Neural progenitor cell (in vitro differentiated cells): ENCODE measurements around the gene RAPGEF4. TPM values are rescaled to one million over a fixed set of nuclear protein-coding genes. Genes with fewer than 3 reads are reported as not detected.
A peak's percentile ranks its signal among the peaks of the same experiment; 100 is the strongest.

ENCODE experiments used
- DNase-seq: peaks from one replicate; pipeline ENCODE4 v3.0.0-alpha.2; 2016; ENCODE audit warnings: low spot score
- H2AFZ ChIP-seq: fragments of 200-600 bp; sonication (generic); replicated peaks from 2 replicates; pipeline ENCODE4 v1.6.1; 2016; ENCODE audit warnings: antibody characterized with exemption
- H3F3A ChIP-seq: fragments of 200-600 bp; sonication (generic); 2 replicates; pipeline ENCODE4 v1.6.1; 2016; ENCODE audit warnings: antibody characterized with exemption, low read depth
- H3K27ac ChIP-seq: fragments of 200-600 bp; sonication (generic); 2 replicates; pipeline ENCODE4 v1.5.1; 2016; ENCODE audit warnings: mild to moderate bottlenecking
- H3K27me3 ChIP-seq: fragments of 200-600 bp; sonication (generic); 2 replicates; pipeline ENCODE4 v1.6.1; 2016; ENCODE audit warnings: mild to moderate bottlenecking, moderate library complexity
- H3K36me3 ChIP-seq: fragments of 200-600 bp; sonication (generic); 2 replicates; pipeline ENCODE4 v1.5.1; 2016
- H3K4me1 ChIP-seq: fragments of 200-600 bp; sonication (generic); 2 replicates; pipeline ENCODE4 v1.6.1; 2016; ENCODE audit warnings: mixed run types
- H3K4me2 ChIP-seq: fragments of 200-600 bp; sonication (generic); 2 replicates; pipeline ENCODE4 v1.6.1; 2016
- H3K4me3 ChIP-seq: fragments of 200-600 bp; sonication (generic); 2 replicates; pipeline ENCODE4 v1.5.1; 2016
- H3K79me2 ChIP-seq: fragments of 200-600 bp; sonication (generic); 2 replicates; pipeline ENCODE4 v1.6.1; 2016; ENCODE audit warnings: low read depth
- H3K9ac ChIP-seq: fragments of 200-600 bp; sonication (generic); 2 replicates; pipeline ENCODE4 v1.6.1; 2016
- H3K9me3 ChIP-seq: fragments of 200-600 bp; sonication (generic); 2 replicates; pipeline ENCODE4 v1.5.1; 2016; ENCODE audit warnings: low read depth
- H4K20me1 ChIP-seq: fragments of 200-600 bp; sonication (generic); 2 replicates; pipeline ENCODE4 v1.6.1; 2016; ENCODE audit warnings: low read depth
- H3K27ac Mint-ChIP-seq: 3 replicates; pipeline ENCODE4 v1.8.0; 2021; ENCODE audit warnings: mixed read lengths
- H3K27me3 Mint-ChIP-seq: 2 replicates; pipeline ENCODE4 v1.8.0; 2022; ENCODE audit warnings: low read depth, mild to moderate bottlenecking, inconsistent platforms, moderate library complexity, mixed read lengths; ENCODE audit not compliant: insufficient read depth
- H3K36me3 Mint-ChIP-seq: 3 replicates; pipeline ENCODE4 v1.8.0; 2021; ENCODE audit warnings: mixed read lengths
- H3K4me1 Mint-ChIP-seq: 3 replicates; pipeline ENCODE4 v1.8.0; 2021; ENCODE audit warnings: mixed read lengths
- H3K4me3 Mint-ChIP-seq: 3 replicates; pipeline ENCODE4 v1.8.0; 2021; ENCODE audit warnings: mild to moderate bottlenecking, moderate library complexity, mixed read lengths
- H3K9me3 Mint-ChIP-seq: 3 replicates; pipeline ENCODE4 v1.8.0; 2020; ENCODE audit warnings: mixed read lengths
- CTCF ChIP-seq: fragments of 200-600 bp; sonication (generic); IDR thresholded peaks from 2 replicates; pipeline ENCODE4 v1.5.1; 2017; ENCODE audit warnings: antibody characterized with exemption, mild to moderate bottlenecking
- EZH2 ChIP-seq: fragments of 200-600 bp; sonication (generic); IDR thresholded peaks from 2 replicates; pipeline ENCODE4 v1.6.1; 2017; ENCODE audit warnings: antibody characterized with exemption, mild to moderate bottlenecking, moderate library complexity
- EZH2phosphoT487 ChIP-seq: fragments of 200-600 bp; sonication (generic); IDR thresholded peaks from 2 replicates; pipeline ENCODE4 v1.6.1; 2017; ENCODE audit warnings: antibody characterized with exemption
- total RNA-seq: library from RNA; depleted of rRNA; stranded (reverse); fragments of >200 nt; gene quantifications from 2 replicates; pipeline ENCODE4 v1.2.3, GENCODE V29; 2015; ENCODE audit warnings: low replicate concordance

Gene RAPGEF4
- total RNA-seq, 1 donor from 2014 or later = 1.8 TPM

DNA sequence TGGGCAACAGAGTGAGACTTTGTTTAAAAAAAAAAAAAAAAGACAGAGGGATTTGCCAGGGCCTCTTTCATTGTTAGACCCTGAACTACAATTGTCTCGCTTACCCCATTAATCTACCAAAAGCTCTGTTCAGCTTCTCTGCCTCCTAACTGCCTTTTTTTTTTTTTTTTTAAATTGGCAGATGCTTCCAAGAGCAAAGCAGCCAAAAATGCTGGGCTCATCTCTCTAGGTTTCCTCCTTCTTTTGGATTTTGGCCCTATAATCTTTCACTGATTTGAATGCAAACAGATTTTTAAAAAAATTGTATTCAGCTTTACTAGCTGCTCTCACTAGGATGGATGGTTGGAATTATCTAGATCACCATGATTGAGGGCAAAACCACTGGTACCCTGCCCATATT, 33.2 kb upstream of the RAPGEF4 start:
- Histone ChIP-seq H3K4me1 (no peaks in the 10 kb centered on the region), H2AFZ (no peak overlapping the region), H3K27me3 (no peaks in the 10 kb centered on the region), H3K36me3 (no peaks in the 10 kb centered on the region), H3F3A (no peaks in the 10 kb centered on the region), H3K79me2 (no peaks in the 10 kb centered on the region), H4K20me1 (no peaks in the 10 kb centered on the region), H3K9ac (no peak overlapping the region), H3K27ac (no peak overlapping the region), H3K9me3 (no peaks in the 10 kb centered on the region), H3K4me3 (no peak overlapping the region), H3K4me2 (no peak overlapping the region)
- Mint-ChIP-seq H3K4me3 (no peak overlapping the region), H3K27ac (no peak overlapping the region), H3K27me3 (peaks cover 4% of the 10 kb centered on the region), H3K9me3 (peaks cover 9% of the 10 kb centered on the region), H3K36me3 (peaks cover 2% of the 10 kb centered on the region), H3K4me1 (peaks cover 8% of the 10 kb centered on the region)
- TF ChIP-seq CTCF (no peak), EZH2phosphoT487 (no peak), EZH2 (no peak)
- no peak for DNase-seq

- H3K4me1 Mint-ChIP-seq = no peaks in the 10 kb centered on the region
- Histone ChIP-seq H3K27ac (no peak overlapping the region), H3F3A (no peaks in the 10 kb centered on the region), H3K4me3 (no peak overlapping the region), H3K27me3 (no peaks in the 10 kb centered on the region), H3K4me2 (no peak overlapping the region), H3K79me2 (no peaks in the 10 kb centered on the region), H3K9ac (no peak overlapping the region), H3K36me3 (no peaks in the 10 kb centered on the region), H2AFZ (no peak overlapping the region), H3K4me1 (no peaks in the 10 kb centered on the region), H4K20me1 (no peaks in the 10 kb centered on the region), H3K9me3 (no peaks in the 10 kb centered on the region)
- H3K27ac Mint-ChIP-seq = no peak overlapping the region
- H3K27me3 Mint-ChIP-seq = peaks cover 2% of the 10 kb centered on the region
- no peak overlapping the region for H3K4me3 Mint-ChIP-seq
- peaks cover 2% of the 10 kb centered on the region for H3K36me3 Mint-ChIP-seq
- DNase-seq = peak; percentile 51
- H3K9me3 Mint-ChIP-seq = peaks cover 9% of the 10 kb centered on the region
- TF ChIP-seq CTCF (peak; percentile 64), EZH2 (no peak)
Observed at GRCh38 chr2:172704072-172704936, 31.3 kb upstream of the RAPGEF4 start.

DNA sequence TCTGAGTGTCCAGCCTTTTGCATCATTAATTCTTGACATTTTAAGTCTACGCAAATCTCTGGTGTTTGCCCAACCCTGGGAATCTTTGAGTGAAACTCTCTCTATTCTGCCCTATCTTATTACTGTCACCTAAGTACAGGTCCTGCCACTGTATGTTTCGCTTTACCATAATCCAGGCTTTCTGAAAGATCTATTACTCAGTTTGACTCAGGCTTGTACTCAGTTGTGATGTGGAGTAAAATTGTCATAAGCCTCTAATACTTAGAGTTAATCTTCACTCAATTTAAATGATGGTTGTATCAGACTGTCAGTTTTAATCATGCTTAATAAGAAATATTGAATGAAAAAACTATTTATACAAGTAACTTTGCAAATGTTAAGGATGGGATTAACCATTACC, 30.3 kb upstream of the RAPGEF4 start:
- H3K9ac ChIP-seq = no peak overlapping the region
- Mint-ChIP-seq H3K9me3 (peaks cover 9% of the 10 kb centered on the region), H3K4me1 (no peaks in the 10 kb centered on the region), H3K36me3 (peaks cover 2% of the 10 kb centered on the region), H3K27ac (no peak overlapping the region), H3K27me3 (peaks cover 2% of the 10 kb centered on the region), H3K4me3 (no peak overlapping the region)
- no peak overlapping the region for H2AFZ ChIP-seq
- no peak overlapping the region for H3K4me2 ChIP-seq
- no peaks in the 10 kb centered on the region for H3F3A ChIP-seq
- H3K36me3 ChIP-seq = no peaks in the 10 kb centered on the region
- no peaks in the 10 kb centered on the region for H3K9me3 ChIP-seq
- TF ChIP-seq EZH2phosphoT487 = no peak
- no peak for TF ChIP-seq EZH2
- TF ChIP-seq CTCF = no peak
- no peaks in the 10 kb centered on the region for H3K79me2 ChIP-seq
- H3K4me3 ChIP-seq = no peak overlapping the region
- H4K20me1 ChIP-seq = no peaks in the 10 kb centered on the region
- H3K27me3 ChIP-seq = no peaks in the 10 kb centered on the region
- H3K4me1 ChIP-seq = no peaks in the 10 kb centered on the region
- DNase-seq = no peak
- H3K27ac ChIP-seq = no peak overlapping the region
